H9 (cell line): Measurements from ENCODE around the gene ADGRB3. TPM values are rescaled to one million over a fixed set of nuclear protein-coding genes. Genes with fewer than 3 reads are reported as not detected.

ENCODE experiments used
- DNase-seq: peaks from one replicate; pipeline ENCODE4 v3.0.0-alpha.2; 2017
- H2AFZ ChIP-seq: one replicate; pipeline ENCODE4 v1.6.1; 2013; ENCODE audit warnings: mild to moderate bottlenecking, low read length, control low read depth, moderate library complexity
- H2AK5ac ChIP-seq: 2 replicates; pipeline ENCODE4 v1.6.1; 2013; ENCODE audit warnings: low read length, control low read depth, mixed read lengths; ENCODE audit not compliant: insufficient read length
- H2BK120ac ChIP-seq: one replicate; pipeline ENCODE4 v1.6.1; 2013; ENCODE audit warnings: low read depth, mild to moderate bottlenecking, low read length, control low read depth, inconsistent platforms; ENCODE audit not compliant: poor library complexity, severe bottlenecking
- H2BK12ac ChIP-seq: 2 replicates; pipeline ENCODE4 v1.6.1; 2013; ENCODE audit warnings: low read length, control low read depth, mixed read lengths, low read depth; ENCODE audit not compliant: insufficient read length
- H2BK15ac ChIP-seq: 2 replicates; pipeline ENCODE4 v1.6.1; 2013; ENCODE audit warnings: low read depth, low read length, control low read depth
- H2BK20ac ChIP-seq: one replicate; pipeline ENCODE4 v1.6.1; 2013; ENCODE audit warnings: low read depth, mild to moderate bottlenecking, low read length, control low read depth, inconsistent platforms; ENCODE audit not compliant: poor library complexity, severe bottlenecking
- H2BK5ac ChIP-seq: 2 replicates; pipeline ENCODE4 v1.6.1; 2013; ENCODE audit warnings: low read length, control low read depth, mixed read lengths; ENCODE audit not compliant: insufficient read length
- H3K14ac ChIP-seq: 2 replicates; pipeline ENCODE4 v1.6.1; 2013; ENCODE audit warnings: low read length, control low read depth; ENCODE audit not compliant: insufficient read depth
- H3K18ac ChIP-seq: 2 replicates; pipeline ENCODE4 v1.6.1; 2013; ENCODE audit warnings: low read depth, mild to moderate bottlenecking, mixed read lengths, low read length, control low read depth; ENCODE audit not compliant: insufficient read length
- H3K23ac ChIP-seq: 2 replicates; pipeline ENCODE4 v1.6.1; 2013; ENCODE audit warnings: low read length, control low read depth, mixed read lengths, low read depth; ENCODE audit not compliant: insufficient read length
- H3K23me2 ChIP-seq: 2 replicates; pipeline ENCODE4 v1.6.1; 2013; ENCODE audit warnings: low read depth, mild to moderate bottlenecking, mixed read lengths, low read length, control low read depth; ENCODE audit not compliant: insufficient read length, poor library complexity, severe bottlenecking
- H3K27ac ChIP-seq: 2 replicates; pipeline ENCODE4 v1.5.1; 2013; ENCODE audit warnings: low read length, control low read depth, mixed read lengths, low read depth; ENCODE audit not compliant: insufficient read length
- H3K27me3 ChIP-seq: 2 replicates; pipeline ENCODE4 v1.6.1; 2013; ENCODE audit warnings: low read length, control low read depth, inconsistent platforms; ENCODE audit not compliant: insufficient read depth
- H3K4ac ChIP-seq: 2 replicates; pipeline ENCODE4 v1.6.1; 2013; ENCODE audit warnings: low read depth, mild to moderate bottlenecking, control low read depth, inconsistent platforms, low read length, moderate library complexity
- H3K4me1 ChIP-seq: 2 replicates; pipeline ENCODE4 v1.6.1; 2013; ENCODE audit warnings: low read length, control low read depth, inconsistent platforms; ENCODE audit not compliant: insufficient read depth
- H3K4me2 ChIP-seq: 2 replicates; pipeline ENCODE4 v1.6.1; 2013; ENCODE audit warnings: low read length, control low read depth, mixed read lengths; ENCODE audit not compliant: insufficient read length, insufficient read depth
- H3K56ac ChIP-seq: 2 replicates; pipeline ENCODE4 v1.6.1; 2013; ENCODE audit warnings: low read depth, mild to moderate bottlenecking, mixed read lengths, low read length, control low read depth; ENCODE audit not compliant: insufficient read length
- H3K79me1 ChIP-seq: 2 replicates; pipeline ENCODE4 v1.6.1; 2013; ENCODE audit warnings: low read depth, mild to moderate bottlenecking, moderate library complexity, low read length, control low read depth, inconsistent platforms; ENCODE audit not compliant: insufficient read depth, poor library complexity, severe bottlenecking
- H3K79me2 ChIP-seq: 2 replicates; pipeline ENCODE4 v1.6.1; 2013; ENCODE audit warnings: low read length, control low read depth, inconsistent platforms; ENCODE audit not compliant: insufficient read depth
- H3K9ac ChIP-seq: 2 replicates; pipeline ENCODE4 v1.6.1; 2013; ENCODE audit warnings: low read length, control low read depth, mixed read lengths; ENCODE audit not compliant: insufficient read length; ENCODE audit errors: extremely low read depth
- H3K9me3 ChIP-seq: one replicate; pipeline ENCODE4 v1.6.1; 2013; ENCODE audit warnings: low read depth, low read length, inconsistent platforms; ENCODE audit not compliant: control insufficient read depth
- H3T11ph ChIP-seq: one replicate; pipeline ENCODE4 v1.6.1; 2013; ENCODE audit warnings: mild to moderate bottlenecking, low read length, control low read depth, inconsistent platforms
- H4K20me1 ChIP-seq: one replicate; pipeline ENCODE4 v1.6.1; 2013; ENCODE audit not compliant: control insufficient read depth, insufficient read length, insufficient read depth
- H4K5ac ChIP-seq: 2 replicates; pipeline ENCODE4 v1.6.1; 2013; ENCODE audit warnings: low read depth, mild to moderate bottlenecking, mixed read lengths, low read length, control low read depth; ENCODE audit not compliant: insufficient read length
- H4K8ac ChIP-seq: replicated peaks from 2 replicates; pipeline ENCODE4 v1.6.1; 2013; ENCODE audit warnings: low read length, control low read depth, mixed read lengths, low read depth; ENCODE audit not compliant: insufficient read length
- H4K91ac ChIP-seq: 2 replicates; pipeline ENCODE4 v1.6.1; 2013; ENCODE audit warnings: low read depth, mild to moderate bottlenecking, moderate library complexity, mixed read lengths, low read length, control low read depth; ENCODE audit not compliant: insufficient read length
- H3K27ac Mint-ChIP-seq, 3 experiments: 2 replicates in 2 of 3; 3 replicates in 1 of 3; pipeline ENCODE4 v1.8.0; 2020 to 2021; ENCODE audit warnings: mixed read lengths in 3 of 3, mild to moderate bottlenecking in 1 of 3, moderate library complexity in 1 of 3
- H3K27me3 Mint-ChIP-seq: 2 replicates; pipeline ENCODE4 v1.8.0; 2021; ENCODE audit warnings: low read depth, mild to moderate bottlenecking, moderate library complexity, mixed read lengths
- H3K36me3 Mint-ChIP-seq, 3 experiments: 2 replicates in 2 of 3; 3 replicates in 1 of 3; pipeline ENCODE4 v1.8.0; 2020 to 2021; ENCODE audit warnings: low read depth in 3 of 3, mixed read lengths in 3 of 3; ENCODE audit not compliant: insufficient read depth in 1 of 3
- H3K4me1 Mint-ChIP-seq, 2 experiments: 2 replicates each; pipeline ENCODE4 v1.8.0; 2020; ENCODE audit warnings: mixed read lengths in 2 of 2
- H3K4me3 Mint-ChIP-seq, 2 experiments: 2 replicates in 1 of 2; 3 replicates in 1 of 2; pipeline ENCODE4 v1.8.0; 2020 to 2021; ENCODE audit warnings: mild to moderate bottlenecking in 2 of 2, mixed read lengths in 2 of 2, moderate library complexity in 1 of 2
- H3K9me3 Mint-ChIP-seq, 2 experiments: 2 replicates in 1 of 2; 3 replicates in 1 of 2; pipeline ENCODE4 v1.8.0; 2020; ENCODE audit warnings: mild to moderate bottlenecking in 2 of 2, mixed read lengths in 2 of 2, moderate library complexity in 1 of 2
- CTCF ChIP-seq: fragments of 200-600 bp; sonication (generic); conservative IDR thresholded peaks from 3 replicates; pipeline ENCODE4 v1.8.0; 2021; ENCODE audit warnings: antibody characterized with exemption, mild to moderate bottlenecking
- WGBS: extraction: QIAGEN DNeasy Blood & Tissue Kit; methylation state at CpG from one replicate; pipeline ENCODE4 v1.1.7; 2013; ENCODE audit warnings: missing lambda C conversion rate, low lambda C conversion rate, mixed read lengths; ENCODE audit not compliant: insufficient read length; ENCODE audit errors: extremely low coverage; 5-methylcytosine and 5-hydroxymethylcytosine counted together
- total RNA-seq: library from RNA; stranded (reverse); gene quantifications from 2 replicates; pipeline ENCODE4 v1.2.1, GENCODE V29; 2021

ADGRB3 gene
- total RNA-seq, 1 experiment from 2014 or later, result 0.37 TPM

GRCh38 chr6:68761985-68762384 lies 126.9 kb downstream of the ADGRB3 start:
- H2BK5ac ChIP-seq, result no peak overlapping the region
- Mint-ChIP-seq H3K4me3 (no peak overlapping the region), H3K27me3 (no peaks in the 10 kb centered on the region), H3K9me3 (no peaks in the 10 kb centered on the region), H3K27ac (no peak overlapping the region), H3K36me3 (no peaks in the 10 kb centered on the region), H3K4me1 (no peaks in the 10 kb centered on the region)
- no peak overlapping the region for H2AFZ ChIP-seq
- no peak for TF ChIP-seq CTCF
- no peak overlapping the region for H2AK5ac ChIP-seq
- H3K79me2 ChIP-seq, result no peaks in the 10 kb centered on the region
- no peaks in the 10 kb centered on the region for H3K23me2 ChIP-seq
- H3K27me3 ChIP-seq, result no peaks in the 10 kb centered on the region
- H3T11ph ChIP-seq, result no peak overlapping the region
- H2BK120ac ChIP-seq, result no peak overlapping the region
- H2BK12ac ChIP-seq, result no peak overlapping the region
- no peak overlapping the region for H3K27ac ChIP-seq
- WGBS, result no CpG with 5 or more reads among the region's 2 CpGs
- H3K18ac ChIP-seq, result no peak overlapping the region
- no peaks in the 10 kb centered on the region for H3K9me3 ChIP-seq
- H4K91ac ChIP-seq, result no peak overlapping the region
- no peak overlapping the region for H2BK20ac ChIP-seq
- no peak overlapping the region for H4K8ac ChIP-seq
- no peak overlapping the region for H3K23ac ChIP-seq
- no peak overlapping the region for H3K4ac ChIP-seq
- H4K20me1 ChIP-seq, result no peaks in the 10 kb centered on the region
- H3K9ac ChIP-seq, result no peak overlapping the region
- H2BK15ac ChIP-seq, result no peak overlapping the region
- no peak for DNase-seq
- no peak overlapping the region for H3K56ac ChIP-seq
- H3K4me1 ChIP-seq, result no peaks in the 10 kb centered on the region
- H3K14ac ChIP-seq, result no peak overlapping the region
- no peaks in the 10 kb centered on the region for H3K79me1 ChIP-seq
- no peak overlapping the region for H3K4me2 ChIP-seq
- no peak overlapping the region for H4K5ac ChIP-seq
